Breast epithelium (tissue), 3 donors: Measurements from ENCODE around the gene AGRN.

Experiments used
- CTCF ChIP-seq, 3 donors: fragments of 450-650 bp; IDR thresholded peaks; one replicate each; pipeline ENCODE4 v1.5.1; 2016 to 2017; ENCODE audit warnings: antibody characterized with exemption in 3 of 3, mild to moderate bottlenecking in 3 of 3, moderate library complexity in 3 of 3
- POLR2A ChIP-seq: fragments of 450-650 bp; IDR thresholded peaks from one replicate; pipeline ENCODE4 v1.6.1; 2016; ENCODE audit warnings: antibody characterized with exemption, mild to moderate bottlenecking, moderate library complexity

DNA sequence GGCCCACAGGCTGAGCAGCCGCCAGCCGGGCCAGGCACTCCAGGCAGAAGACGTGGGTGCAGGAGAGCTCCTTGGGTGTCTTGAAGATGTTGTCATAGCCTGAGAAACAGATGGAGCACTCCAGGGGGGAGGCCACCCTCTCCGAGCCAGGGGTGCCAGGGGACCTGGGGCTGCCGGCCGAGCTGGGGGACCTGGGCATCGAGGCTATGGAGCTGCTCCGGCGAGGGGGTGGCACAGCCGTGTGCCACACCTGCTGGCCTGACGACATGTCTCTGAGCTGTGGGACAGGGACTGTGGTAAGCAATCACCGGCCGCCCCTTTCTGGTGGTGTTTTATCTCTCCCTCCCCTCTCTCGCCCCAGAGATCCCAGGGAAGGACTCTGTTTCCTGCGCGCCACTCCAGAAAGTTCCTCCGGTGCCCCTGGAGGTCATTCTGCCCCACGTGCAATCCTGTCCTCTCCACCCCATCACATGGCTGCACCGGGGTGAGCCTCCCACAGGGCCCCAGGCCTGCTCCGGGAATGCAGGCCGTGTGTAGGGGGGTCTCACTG is 52.5 kb downstream of the AGRN start:
- TF ChIP-seq POLR2A (no peak), CTCF (IDR thresholded peaks at IDR 0.05) (no peak)
